HG03354 (cell line): ENCODE data around the gene PAXIP1.

Source experiments
- ATAC-seq: cut with Tn5 transposase; IDR thresholded peaks from one replicate; pipeline ENCODE4 v1.9.1; 2021; ENCODE audit warnings: mild to moderate bottlenecking; ENCODE audit not compliant: unreplicated experiment, poor library complexity, severe bottlenecking

Gene PAXIP1

GRCh38 chr7:154898973-154899855 is 103.7 kb downstream of the PAXIP1 start:
- ATAC-seq, result no peak

- no peak for ATAC-seq
Observed at GRCh38 chr7:154896076-154896475, 106.8 kb downstream of the PAXIP1 start.
